ENCODE data around the gene A1CF.
"Not testable (repeated sequence)": the region's sequence is repeated elsewhere in the genome, so short reads cannot be mapped to it uniquely, and the experiment has no call there.

The A1CF gene

GRCh38 chr10:50885097-50885859 is at the start of gene A1CF:
Gene A1CF (minus strand): TSS chr10:50885627. CDS start chr10:50859940, 25,687 bp downstream.
- Mint-ChIP-seq H3K36me3 (ENCODE audit: low read depth) (no peaks in the 10 kb centered on the region), H3K4me3 (no peak within 1 kb of the TSS), H3K27me3 (ENCODE audit: low read depth) (peaks cover 5% of the 10 kb centered on the region)

GRCh38 chr10:50931948-50932431 is 46.6 kb upstream of the A1CF start:
- DNase-seq (ENCODE audit: low spot score) = no peak
- H3K9me3 Mint-ChIP-seq = no peaks in the 10 kb centered on the region
- no peak overlapping the region for H3K4me3 Mint-ChIP-seq
- no peaks in the 10 kb centered on the region for H3K36me3 Mint-ChIP-seq (ENCODE audit: low read depth)
- no peaks in the 10 kb centered on the region for H3K4me1 Mint-ChIP-seq (ENCODE audit: low read depth)
- H3K27me3 Mint-ChIP-seq (ENCODE audit: low read depth) = no peaks in the 10 kb centered on the region
- H3K27ac Mint-ChIP-seq = no peak overlapping the region

More at GRCh38 chr10:50885097-50885859, at the start of gene A1CF:
- H3K27ac Mint-ChIP-seq = no peak within 1 kb of the TSS
- DNase-seq (ENCODE audit: low spot score) = no peak
- H3K9me3 Mint-ChIP-seq = no peaks in the 10 kb centered on the region
- no peaks in the 10 kb centered on the region for H3K4me1 Mint-ChIP-seq (ENCODE audit: low read depth)

- Mint-ChIP-seq H3K27ac (no peak overlapping the region), H3K36me3 (ENCODE audit: low read depth) (no peaks in the 10 kb centered on the region), H3K4me1 (ENCODE audit: low read depth) (no peaks in the 10 kb centered on the region), H3K4me3 (no peak overlapping the region), H3K27me3 (ENCODE audit: low read depth) (no peaks in the 10 kb centered on the region), H3K9me3 (no peaks in the 10 kb centered on the region)
- DNase-seq (ENCODE audit: low spot score) = no peak
Observed at GRCh38 chr10:50929670-50930069, 44.2 kb upstream of the A1CF start.

GRCh38 chr10:50928190-50928552 is 42.7 kb upstream of the A1CF start:
- Mint-ChIP-seq H3K36me3 (ENCODE audit: low read depth) (no peaks in the 10 kb centered on the region), H3K27me3 (ENCODE audit: low read depth) (no peaks in the 10 kb centered on the region), H3K4me3 (no peak overlapping the region), H3K9me3 (peaks cover 8% of the 10 kb centered on the region), H3K27ac (no peak overlapping the region), H3K4me1 (ENCODE audit: low read depth) (no peaks in the 10 kb centered on the region)
- no peak for DNase-seq (ENCODE audit: low spot score)

- Mint-ChIP-seq H3K27ac (no peak overlapping the region), H3K4me3 (no peak overlapping the region), H3K36me3 (ENCODE audit: low read depth) (no peaks in the 10 kb centered on the region), H3K4me1 (ENCODE audit: low read depth) (no peaks in the 10 kb centered on the region), H3K27me3 (ENCODE audit: low read depth) (no peaks in the 10 kb centered on the region), H3K9me3 (peaks cover 8% of the 10 kb centered on the region)
- no peak for DNase-seq (ENCODE audit: low spot score)
Observed at GRCh38 chr10:50927522-50928189, 42.2 kb upstream of the A1CF start.

- DNase-seq (ENCODE audit: low spot score); H3K27ac Mint-ChIP-seq; H3K4me1 Mint-ChIP-seq (ENCODE audit: low read depth); H3K27me3 Mint-ChIP-seq (ENCODE audit: low read depth); H3K36me3 Mint-ChIP-seq (ENCODE audit: low read depth); H3K9me3 Mint-ChIP-seq; H3K4me3 Mint-ChIP-seq: not testable (repeated sequence)
Observed at GRCh38 chr10:50923471-50923870, 38.0 kb upstream of the A1CF start.

- H3K9me3 Mint-ChIP-seq = peaks cover 3% of the 10 kb centered on the region
- H3K4me1 Mint-ChIP-seq (ENCODE audit: low read depth) = no peaks in the 10 kb centered on the region
- H3K4me3 Mint-ChIP-seq = no peak overlapping the region
- DNase-seq (ENCODE audit: low spot score) = no peak
- H3K27me3 Mint-ChIP-seq (ENCODE audit: low read depth) = no peaks in the 10 kb centered on the region
- H3K36me3 Mint-ChIP-seq (ENCODE audit: low read depth) = no peaks in the 10 kb centered on the region
- H3K27ac Mint-ChIP-seq = no peak overlapping the region
Observed at GRCh38 chr10:50919010-50919409, 33.6 kb upstream of the A1CF start.

GRCh38 chr10:50918529-50918928 is 33.1 kb upstream of the A1CF start:
- Mint-ChIP-seq H3K4me1 (ENCODE audit: low read depth) (no peaks in the 10 kb centered on the region), H3K36me3 (ENCODE audit: low read depth) (no peaks in the 10 kb centered on the region), H3K9me3 (no peaks in the 10 kb centered on the region), H3K27ac (no peak overlapping the region), H3K4me3 (no peak overlapping the region), H3K27me3 (ENCODE audit: low read depth) (no peaks in the 10 kb centered on the region)
- no peak for DNase-seq (ENCODE audit: low spot score)

GRCh38 chr10:50917486-50917885 is 32.1 kb upstream of the A1CF start:
- Mint-ChIP-seq H3K36me3 (ENCODE audit: low read depth) (no peaks in the 10 kb centered on the region), H3K9me3 (no peaks in the 10 kb centered on the region), H3K4me1 (ENCODE audit: low read depth) (no peaks in the 10 kb centered on the region), H3K27ac (no peak overlapping the region), H3K4me3 (no peak overlapping the region), H3K27me3 (ENCODE audit: low read depth) (no peaks in the 10 kb centered on the region)
- no peak for DNase-seq (ENCODE audit: low spot score)

- no peak for DNase-seq (ENCODE audit: low spot score)
- no peaks in the 10 kb centered on the region for H3K27me3 Mint-ChIP-seq (ENCODE audit: low read depth)
- H3K9me3 Mint-ChIP-seq = no peaks in the 10 kb centered on the region
- no peaks in the 10 kb centered on the region for H3K4me1 Mint-ChIP-seq (ENCODE audit: low read depth)
- no peaks in the 10 kb centered on the region for H3K36me3 Mint-ChIP-seq (ENCODE audit: low read depth)
- H3K4me3 Mint-ChIP-seq = no peak overlapping the region
- no peak overlapping the region for H3K27ac Mint-ChIP-seq
Observed at GRCh38 chr10:50909334-50910014, 24.0 kb upstream of the A1CF start.

- Mint-ChIP-seq H3K4me1 (ENCODE audit: low read depth) (no peaks in the 10 kb centered on the region), H3K27ac (no peak overlapping the region), H3K27me3 (ENCODE audit: low read depth) (no peaks in the 10 kb centered on the region), H3K36me3 (ENCODE audit: low read depth) (no peaks in the 10 kb centered on the region), H3K9me3 (no peaks in the 10 kb centered on the region), H3K4me3 (no peak overlapping the region)
- DNase-seq (ENCODE audit: low spot score) = no peak
Observed at GRCh38 chr10:50908366-50908765, 22.9 kb upstream of the A1CF start.

- H3K4me1 Mint-ChIP-seq (ENCODE audit: low read depth); DNase-seq (ENCODE audit: low spot score); H3K9me3 Mint-ChIP-seq; H3K4me3 Mint-ChIP-seq; H3K27me3 Mint-ChIP-seq (ENCODE audit: low read depth); H3K36me3 Mint-ChIP-seq (ENCODE audit: low read depth); H3K27ac Mint-ChIP-seq: not testable (repeated sequence)
Observed at GRCh38 chr10:50905797-50906196, 20.4 kb upstream of the A1CF start.

GRCh38 chr10:50896721-50897120 is 11.3 kb upstream of the A1CF start:
- no peak for DNase-seq (ENCODE audit: low spot score)

GRCh38 chr10:50894312-50894711 is 8.9 kb upstream of the A1CF start:
- Mint-ChIP-seq H3K4me3 (no peak overlapping the region), H3K36me3 (ENCODE audit: low read depth) (no peaks in the 10 kb centered on the region), H3K27ac (no peak overlapping the region), H3K4me1 (ENCODE audit: low read depth) (no peaks in the 10 kb centered on the region), H3K9me3 (no peaks in the 10 kb centered on the region), H3K27me3 (ENCODE audit: low read depth) (peaks cover 6% of the 10 kb centered on the region)
- DNase-seq (ENCODE audit: low spot score) = no peak

More at GRCh38 chr10:50896721-50897120, 11.3 kb upstream of the A1CF start:
- H3K27me3 Mint-ChIP-seq (ENCODE audit: low read depth) = peaks cover 6% of the 10 kb centered on the region
- no peak overlapping the region for H3K4me3 Mint-ChIP-seq
- no peaks in the 10 kb centered on the region for H3K36me3 Mint-ChIP-seq (ENCODE audit: low read depth)
- no peaks in the 10 kb centered on the region for H3K9me3 Mint-ChIP-seq
- no peak overlapping the region for H3K27ac Mint-ChIP-seq
- H3K4me1 Mint-ChIP-seq (ENCODE audit: low read depth) = no peaks in the 10 kb centered on the region

All from T-helper 2 cell treated with Interferon-gamma antibody and Interleukin-4, amounts not matched to agents 5 μg/mL and 100 μg/mL, for 36 hours (primary cell).